ENCODE measurements around the gene PRTN3. TPM values are rescaled to one million over a fixed set of nuclear protein-coding genes. Genes with fewer than 3 reads are reported as not detected.

The PRTN3 gene
- polyA plus RNA-seq, 1 experiment, result not detected

DNA sequence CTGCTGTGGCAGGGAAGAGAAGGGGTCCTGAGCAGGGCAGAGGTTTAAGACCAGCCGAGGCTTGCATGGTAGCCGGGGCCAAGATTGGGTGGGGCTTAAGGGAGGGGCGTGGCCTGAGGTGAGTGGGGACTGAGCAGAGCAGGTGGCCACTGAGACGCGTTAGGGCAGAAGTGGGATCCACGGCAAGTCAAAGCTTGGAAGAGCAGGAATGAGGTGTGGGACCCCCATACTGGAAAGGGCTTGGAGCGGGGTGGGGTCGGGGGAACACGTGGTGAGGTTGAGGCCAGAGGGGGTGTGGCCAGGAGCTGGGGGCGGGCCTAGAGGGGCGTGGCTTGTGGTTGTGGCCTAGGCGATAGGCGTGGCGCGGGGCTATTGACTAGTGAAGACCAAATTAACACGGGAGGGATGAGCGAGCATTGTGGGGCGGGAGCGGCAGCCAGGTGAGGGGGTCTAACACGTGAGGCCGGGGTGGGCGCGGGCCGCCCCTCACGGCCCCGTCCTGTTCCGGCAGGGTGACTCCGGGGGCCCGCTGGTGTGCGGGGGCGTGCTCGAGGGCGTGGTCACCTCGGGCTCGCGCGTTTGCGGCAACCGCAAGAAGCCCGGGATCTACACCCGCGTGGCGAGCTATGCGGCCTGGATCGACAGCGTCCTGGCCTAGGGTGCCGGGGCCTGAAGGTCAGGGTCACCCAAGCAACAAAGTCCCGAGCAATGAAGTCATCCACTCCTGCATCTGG, 21.9 kb downstream of the PRTN3 start:
- Histone ChIP-seq H3K4me3 (ENCODE audit: low read depth, low read length) (no peak overlapping the region), H3K9me3 (ENCODE audit: control insufficient read depth, insufficient read depth, low read length) (peaks cover 6% of the 10 kb centered on the region; the same call in 1 of the 2 replicates), H3K27me3 (ENCODE audit: control insufficient read depth, insufficient read depth, low read length) (peaks cover 3% of the 10 kb centered on the region), H3K27ac (ENCODE audit: low read depth, low read length) (no peak overlapping the region)
- ChIA-PET POLR2A (interaction anchor here (0.8 to 1.7 kb wide), 3 partner anchors 9 to 30 kb away, joined by 3 to 8 read pairs (median 3); partner anchors contain the start of gene MED16), CTCF (no interaction called here)
- TF ChIP-seq, protein P1, sequence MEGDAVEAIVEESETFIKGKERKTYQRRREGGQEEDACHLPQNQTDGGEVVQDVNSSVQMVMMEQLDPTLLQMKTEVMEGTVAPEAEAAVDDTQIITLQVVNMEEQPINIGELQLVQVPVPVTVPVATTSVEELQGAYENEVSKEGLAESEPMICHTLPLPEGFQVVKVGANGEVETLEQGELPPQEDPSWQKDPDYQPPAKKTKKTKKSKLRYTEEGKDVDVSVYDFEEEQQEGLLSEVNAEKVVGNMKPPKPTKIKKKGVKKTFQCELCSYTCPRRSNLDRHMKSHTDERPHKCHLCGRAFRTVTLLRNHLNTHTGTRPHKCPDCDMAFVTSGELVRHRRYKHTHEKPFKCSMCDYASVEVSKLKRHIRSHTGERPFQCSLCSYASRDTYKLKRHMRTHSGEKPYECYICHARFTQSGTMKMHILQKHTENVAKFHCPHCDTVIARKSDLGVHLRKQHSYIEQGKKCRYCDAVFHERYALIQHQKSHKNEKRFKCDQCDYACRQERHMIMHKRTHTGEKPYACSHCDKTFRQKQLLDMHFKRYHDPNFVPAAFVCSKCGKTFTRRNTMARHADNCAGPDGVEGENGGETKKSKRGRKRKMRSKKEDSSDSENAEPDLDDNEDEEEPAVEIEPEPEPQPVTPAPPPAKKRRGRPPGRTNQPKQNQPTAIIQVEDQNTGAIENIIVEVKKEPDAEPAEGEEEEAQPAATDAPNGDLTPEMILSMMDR (IDR thresholded peaks at IDR 0.05; ENCODE audit: low read depth, low read length), result no peak
- no peak for DNase-seq (ENCODE audit: low read depth, low spot score)

GRCh38 chr19:863315-863620, 22.5 kb downstream of the PRTN3 start:
- no peak overlapping the region for H3K4me3 ChIP-seq (ENCODE audit: low read depth, low read length)
- H3K9me3 ChIP-seq (ENCODE audit: control insufficient read depth, insufficient read depth, low read length), result peaks cover 6% of the 10 kb centered on the region; the same call in 1 of the 2 replicates
- POLR2A ChIA-PET, result interaction anchor here (0.6 to 1.7 kb wide), 4 partner anchors 9 to 68 kb away, joined by 3 to 8 read pairs (median 4); partner anchors contain the start of gene MED16
- H3K27me3 ChIP-seq (ENCODE audit: control insufficient read depth, insufficient read depth, low read length), result peaks cover 3% of the 10 kb centered on the region
- TF ChIP-seq, protein P1 (IDR thresholded peaks at IDR 0.05; ENCODE audit: low read depth, low read length), result no peak
- no peak overlapping the region for H3K27ac ChIP-seq (ENCODE audit: low read depth, low read length)
- DNase-seq (ENCODE audit: low read depth, low spot score), result no peak
- CTCF ChIA-PET, result no interaction called here

- TF ChIP-seq, protein P1 (IDR thresholded peaks at IDR 0.05; ENCODE audit: low read depth, low read length), result no peak
- Histone ChIP-seq H3K9me3 (ENCODE audit: control insufficient read depth, insufficient read depth, low read length) (peaks cover 6% of the 10 kb centered on the region; the same call in 1 of the 2 replicates), H3K4me3 (ENCODE audit: low read depth, low read length) (no peak overlapping the region), H3K27me3 (ENCODE audit: control insufficient read depth, insufficient read depth, low read length) (no peaks in the 10 kb centered on the region), H3K27ac (ENCODE audit: low read depth, low read length) (no peak overlapping the region)
- no peak for DNase-seq (ENCODE audit: low read depth, low spot score)
- POLR2A ChIA-PET, result interaction anchor here (0.6 to 0.7 kb wide), 2 partner anchors 31 to 159 kb away, joined by 4 to 9 read pairs; partner anchors contain the start of gene CNN2
- CTCF ChIA-PET, result no interaction called here
Measured at GRCh38 chr19:866769-867300, 26.0 kb downstream of the PRTN3 start.

DNA sequence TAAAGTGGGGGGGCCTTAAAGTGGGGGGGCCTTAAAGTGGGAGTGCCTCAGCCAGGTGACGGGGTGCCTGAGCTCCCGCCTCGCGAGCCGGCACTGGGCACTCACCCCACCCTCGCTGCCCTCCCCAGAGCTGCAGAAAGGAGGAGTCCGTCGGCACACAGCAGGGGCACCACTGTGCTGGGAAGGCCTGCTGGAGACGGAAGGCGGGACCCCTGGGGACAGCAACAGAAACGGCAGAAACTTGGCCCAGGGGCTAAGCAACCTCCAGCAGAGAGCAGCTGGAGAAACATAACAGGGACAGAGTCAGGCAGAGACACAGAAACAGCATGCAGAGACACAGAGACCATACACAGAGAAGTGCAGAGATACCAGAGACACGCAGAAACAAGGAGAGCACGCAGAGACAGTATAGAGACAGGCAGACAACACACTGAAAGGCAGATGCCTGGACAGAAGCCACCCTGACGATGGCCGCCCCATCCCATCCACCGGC, 26.5 kb downstream of the PRTN3 start:
- Histone ChIP-seq H3K27ac (ENCODE audit: low read depth, low read length) (no peak overlapping the region), H3K27me3 (ENCODE audit: control insufficient read depth, insufficient read depth, low read length) (no peaks in the 10 kb centered on the region), H3K4me3 (ENCODE audit: low read depth, low read length) (no peak overlapping the region), H3K9me3 (ENCODE audit: control insufficient read depth, insufficient read depth, low read length) (peaks cover 11% of the 10 kb centered on the region; the same call in 1 of the 2 replicates)
- TF ChIP-seq, protein P1 (IDR thresholded peaks at IDR 0.05; ENCODE audit: low read depth, low read length), result no peak
- CTCF ChIA-PET, result no interaction called here
- DNase-seq (ENCODE audit: low read depth, low spot score), result no peak
- POLR2A ChIA-PET, result interaction anchor here (0.6 to 0.7 kb wide), 2 partner anchors 32 to 159 kb away, joined by 4 to 9 read pairs; partner anchors contain the start of gene CNN2

All from AG04450 (cell line).